MG63 (cell line): ENCODE data around the gene CLDN24. TPM values are rescaled to one million over a fixed set of nuclear protein-coding genes. Genes with fewer than 3 reads are reported as not detected.
"Not testable (repeated sequence)": the region's sequence is repeated elsewhere in the genome, so short reads cannot be mapped to it uniquely, and the experiment has no call there.

ENCODE experiments used
- DNase-seq: peaks from one replicate; pipeline ENCODE4 v3.0.0-alpha.2; 2020
- H3K27me3 ChIP-seq: fragments of 250-450 bp; sonication (Bioruptor Pico); 2 replicates; pipeline ENCODE4 v1.5.1; 2020; ENCODE audit warnings: mild to moderate bottlenecking, moderate library complexity
- H3K36me3 ChIP-seq: fragments of 250-450 bp; sonication (Bioruptor Pico); 2 replicates; pipeline ENCODE4 v1.5.1; 2020; ENCODE audit warnings: mild to moderate bottlenecking, moderate library complexity
- H3K4me3 ChIP-seq: fragments of 250-450 bp; sonication (Bioruptor Pico); 2 replicates; pipeline ENCODE4 v1.5.1; 2020; ENCODE audit warnings: mild to moderate bottlenecking, moderate library complexity
- H3K9me3 ChIP-seq: fragments of 250-450 bp; sonication (Bioruptor Pico); 2 replicates; pipeline ENCODE4 v1.5.1; 2020; ENCODE audit warnings: mild to moderate bottlenecking, moderate library complexity
- total RNA-seq: library from RNA; depleted of rRNA; stranded (reverse); fragments of >200 nt; shearing (Covaris generic); gene quantifications from 2 replicates; pipeline ENCODE4 v1.2.3, GENCODE V29; 2014; ENCODE audit warnings: low replicate concordance

CLDN24 gene
- total RNA-seq, 1 experiment from 2014 or later, result not detected

GRCh38 chr4:183329954-183330742, 7.9 kb upstream of the CLDN24 start:
- Histone ChIP-seq H3K9me3 (0 out of 2 replicates have a peak, but pooled peaks cover 2% of the 10 kb centered on the region), H3K4me3 (no peak overlapping the region), H3K27me3 (no peaks in the 10 kb centered on the region), H3K36me3 (no peaks in the 10 kb centered on the region)
- no peak for DNase-seq

GRCh38 chr4:183329244-183329643, 7.0 kb upstream of the CLDN24 start:
- 0 out of 2 replicates have a peak, but pooled peaks cover 2% of the 10 kb centered on the region for H3K9me3 ChIP-seq
- no peak for DNase-seq

GRCh38 chr4:183328832-183329231, 6.6 kb upstream of the CLDN24 start:
- Histone ChIP-seq H3K27me3 (no peaks in the 10 kb centered on the region), H3K4me3 (no peak overlapping the region), H3K9me3 (0 out of 2 replicates have a peak, but pooled peaks cover 2% of the 10 kb centered on the region), H3K36me3 (no peaks in the 10 kb centered on the region)
- no peak for DNase-seq

More at GRCh38 chr4:183329244-183329643, 7.0 kb upstream of the CLDN24 start:
- H3K36me3 ChIP-seq, result no peaks in the 10 kb centered on the region
- H3K4me3 ChIP-seq, result no peak overlapping the region
- H3K27me3 ChIP-seq, result no peaks in the 10 kb centered on the region

- no peak overlapping the region for H3K4me3 ChIP-seq
- no peaks in the 10 kb centered on the region for H3K36me3 ChIP-seq
- H3K9me3 ChIP-seq, result 0 out of 2 replicates have a peak, but pooled peaks cover 2% of the 10 kb centered on the region
- H3K27me3 ChIP-seq, result no peaks in the 10 kb centered on the region
- DNase-seq, result no peak
Measured at GRCh38 chr4:183327827-183328226, 5.6 kb upstream of the CLDN24 start.

GRCh38 chr4:183326853-183327252, 4.6 kb upstream of the CLDN24 start:
- no peak overlapping the region for H3K4me3 ChIP-seq
- H3K36me3 ChIP-seq, result no peaks in the 10 kb centered on the region
- no peak for DNase-seq
- H3K9me3 ChIP-seq, result 0 out of 2 replicates have a peak, but pooled peaks cover 2% of the 10 kb centered on the region
- no peaks in the 10 kb centered on the region for H3K27me3 ChIP-seq

GRCh38 chr4:183326387-183326786, 4.2 kb upstream of the CLDN24 start:
- H3K4me3 ChIP-seq, H3K27me3 ChIP-seq, DNase-seq, H3K36me3 ChIP-seq, H3K9me3 ChIP-seq: not testable (repeated sequence)

GRCh38 chr4:183324619-183325018, 2.4 kb upstream of the CLDN24 start:
- Histone ChIP-seq H3K4me3 (no peak overlapping the region), H3K27me3 (no peaks in the 10 kb centered on the region), H3K36me3 (no peaks in the 10 kb centered on the region), H3K9me3 (0 out of 2 replicates have a peak, but pooled peaks cover 2% of the 10 kb centered on the region)
- DNase-seq, result no peak

GRCh38 chr4:183324056-183324455, 1.8 kb upstream of the CLDN24 start:
- H3K4me3 ChIP-seq, H3K9me3 ChIP-seq, H3K27me3 ChIP-seq, H3K36me3 ChIP-seq, DNase-seq: not testable (repeated sequence)

- Histone ChIP-seq H3K4me3 (no peak overlapping the region), H3K27me3 (no peaks in the 10 kb centered on the region), H3K36me3 (no peaks in the 10 kb centered on the region), H3K9me3 (0 out of 2 replicates have a peak, but pooled peaks cover 2% of the 10 kb centered on the region)
- DNase-seq, result no peak
Measured at GRCh38 chr4:183323295-183323694, 1.1 kb upstream of the CLDN24 start.

- 0 out of 2 replicates have a peak, but pooled peaks cover under 1% of the 10 kb centered on the region for H3K9me3 ChIP-seq
- DNase-seq, result no peak
Measured at GRCh38 chr4:183321516-183321915, 710 bp downstream of the CLDN24 start.

GRCh38 chr4:183321079-183321478, 1.1 kb downstream of the CLDN24 start:
- DNase-seq, result no peak
- H3K4me3 ChIP-seq, result no peak overlapping the region
- no peaks in the 10 kb centered on the region for H3K27me3 ChIP-seq
- H3K9me3 ChIP-seq, result no peaks in the 10 kb centered on the region
- no peaks in the 10 kb centered on the region for H3K36me3 ChIP-seq

More at GRCh38 chr4:183321516-183321915, 710 bp downstream of the CLDN24 start:
- Histone ChIP-seq H3K27me3 (no peaks in the 10 kb centered on the region), H3K4me3 (no peak overlapping the region), H3K36me3 (no peaks in the 10 kb centered on the region)

GRCh38 chr4:183320211-183321059, 1.8 kb downstream of the CLDN24 start, which contains the start of gene CLDN22:
CLDN22 (minus strand) TSS chr4:183320276; CDS start chr4:183320218, 58 bp downstream.
- H3K9me3 ChIP-seq, result no peaks in the 10 kb centered on the region
- no peaks in the 10 kb centered on the region for H3K27me3 ChIP-seq
- H3K36me3 ChIP-seq, result no peaks in the 10 kb centered on the region
- no peak for DNase-seq
- no peak within 1 kb of the TSS for H3K4me3 ChIP-seq

GRCh38 chr4:183318656-183319055, 3.6 kb downstream of the CLDN24 start:
- DNase-seq, result no peak
- no peak overlapping the region for H3K4me3 ChIP-seq
- no peaks in the 10 kb centered on the region for H3K36me3 ChIP-seq
- no peaks in the 10 kb centered on the region for H3K9me3 ChIP-seq
- H3K27me3 ChIP-seq, result no peaks in the 10 kb centered on the region

GRCh38 chr4:183314806-183315205, 7.4 kb downstream of the CLDN24 start:
- no peaks in the 10 kb centered on the region for H3K27me3 ChIP-seq
- 0 out of 2 replicates have a peak, but pooled peaks cover 2% of the 10 kb centered on the region for H3K36me3 ChIP-seq
- no peak for DNase-seq
- no peak overlapping the region for H3K4me3 ChIP-seq
- H3K9me3 ChIP-seq, result no peaks in the 10 kb centered on the region

GRCh38 chr4:183314336-183314735, 7.9 kb downstream of the CLDN24 start:
- no peak overlapping the region for H3K4me3 ChIP-seq
- DNase-seq, result no peak
- H3K9me3 ChIP-seq, result no peaks in the 10 kb centered on the region
- 0 out of 2 replicates have a peak, but pooled peaks cover 2% of the 10 kb centered on the region for H3K36me3 ChIP-seq
- H3K27me3 ChIP-seq, result no peaks in the 10 kb centered on the region

GRCh38 chr4:183312841-183313240, 9.4 kb downstream of the CLDN24 start:
- Histone ChIP-seq H3K27me3 (no peaks in the 10 kb centered on the region), H3K9me3 (no peaks in the 10 kb centered on the region), H3K36me3 (0 out of 2 replicates have a peak, but pooled peaks cover 2% of the 10 kb centered on the region), H3K4me3 (no peak overlapping the region)
- DNase-seq, result no peak

- Histone ChIP-seq H3K9me3 (no peaks in the 10 kb centered on the region), H3K27me3 (no peaks in the 10 kb centered on the region), H3K36me3 (peaks cover 4% of the 10 kb centered on the region), H3K4me3 (no peak overlapping the region)
- no peak for DNase-seq
Measured at GRCh38 chr4:183306811-183307210, 15.4 kb downstream of the CLDN24 start.
